HepG2 (cell line): ENCODE measurements around the gene PRSS21. TPM values are rescaled to one million over a fixed set of nuclear protein-coding genes. Genes with fewer than 3 reads are reported as not detected.

ENCODE experiments used
- ATAC-seq: fragments of 200-7000 bp; cut with Tn5 transposase; 3 replicates; pipeline ENCODE4 v1.9.1; 2020; ENCODE audit warnings: mild to moderate bottlenecking, moderate library complexity
- BruUV-seq: library from RNA; stranded (reverse); fragments of 400-500 nt; replicated peaks from 2 replicates; lab custom pipeline; 2021; lab: Mats Ljungman, UMichigan
- CTCF ChIA-PET: fragments of 300-600 bp; formaldehyde crosslinking; extraction: SDS; loops from one replicate; lab custom pipeline; 2021; ENCODE audit warnings: low total read pairs, inconsistent platforms, low intra/inter-chr PET ratio; lab: Yijun Ruan, JAX
- POLR2A ChIA-PET: fragments of 350-600 bp; sonication (Branson Sonifier 250); formaldehyde crosslinking; loops from one replicate; lab custom pipeline; 2020; ENCODE audit warnings: antibody characterized with exemption, inconsistent platforms; lab: Yijun Ruan, JAX
- DNase-seq: peaks from one replicate; pipeline ENCODE4 v3.0.0-alpha.2; 2015; ENCODE audit warnings: low spot score
- FAIRE-seq: peaks from 3 replicates; lab custom pipeline; 2011; peaks lifted over from hg19 to GRCh38; lab: Jason Lieb, UNC
- H2AFZ ChIP-seq: one replicate; pipeline ENCODE4 v1.6.1; 2011; ENCODE audit warnings: low read length, inconsistent platforms
- H3K27ac ChIP-seq: fragments of 300-600 bp; 3 replicates; pipeline ENCODE4 v1.8.0; 2011; ENCODE audit warnings: mixed run types, mild to moderate bottlenecking, mixed read lengths, low read length, inconsistent platforms; ENCODE audit not compliant: insufficient read depth; ENCODE audit errors: extremely low read length
- H3K27me3 ChIP-seq, 2 experiments: fragments of 200-600 bp in 1 of 2; 2 replicates in 1 of 2; 3 replicates in 1 of 2; pipeline versions ENCODE4 v1.6.0 to v1.8.0; 2011; ENCODE audit warnings: low read length in 2 of 2, mild to moderate bottlenecking in 2 of 2, moderate library complexity in 2 of 2, inconsistent platforms in 1 of 2; ENCODE audit not compliant: insufficient read depth in 2 of 2, control insufficient read depth in 1 of 2
- H3K36me3 ChIP-seq, 2 experiments: fragments of 200-600 bp in 1 of 2; replicated peaks in 1 of 2; 2 replicates in 1 of 2; 3 replicates in 1 of 2; pipeline versions ENCODE4 v1.5.1 to v1.8.0; 2011; ENCODE audit warnings: low read length in 2 of 2, inconsistent platforms in 1 of 2; ENCODE audit not compliant: insufficient read depth in 2 of 2, control insufficient read depth in 1 of 2
- H3K4me1 ChIP-seq: 2 replicates; pipeline ENCODE4 v1.5.1; 2012; ENCODE audit warnings: low read length, inconsistent platforms; ENCODE audit not compliant: insufficient read depth
- H3K4me2 ChIP-seq: 2 replicates; pipeline ENCODE4 v1.6.0; 2011; ENCODE audit warnings: low read depth, low read length, inconsistent platforms
- H3K4me3 ChIP-seq, 3 experiments: fragments of 200-600 bp in 1 of 3; sonication (generic), shearing (Covaris generic) in 1 of 3; replicated peaks in 1 of 3; 2 replicates each; pipeline ENCODE4 v1.5.1; 2011 to 2016; ENCODE audit warnings: low read length in 3 of 3, inconsistent platforms in 2 of 3, low read depth in 2 of 3, mild to moderate bottlenecking in 2 of 3, control low read depth in 1 of 3, mixed read lengths in 1 of 3; ENCODE audit not compliant: insufficient read depth in 1 of 3
- H3K79me2 ChIP-seq: one replicate; pipeline ENCODE4 v1.6.1; 2011; ENCODE audit warnings: low read length, inconsistent platforms; ENCODE audit not compliant: insufficient read depth
- H3K9ac ChIP-seq: 2 replicates; pipeline ENCODE4 v1.6.0; 2011; ENCODE audit warnings: mild to moderate bottlenecking, low read depth, low read length, inconsistent platforms; ENCODE audit not compliant: insufficient read depth
- H3K9me3 ChIP-seq: 2 replicates; pipeline ENCODE4 v1.5.1; 2012; ENCODE audit warnings: mild to moderate bottlenecking, low read length
- H4K20me1 ChIP-seq: 2 replicates; pipeline ENCODE4 v1.6.0; 2011; ENCODE audit warnings: inconsistent platforms, mild to moderate bottlenecking, low read length, moderate library complexity; ENCODE audit not compliant: insufficient read depth
- AGO2 ChIP-seq: fragments of 200-400 bp; formaldehyde crosslinking; optimal IDR thresholded peaks from 2 replicates; pipeline ENCODE3; 2017; ENCODE audit warnings: mild to moderate bottlenecking, low read depth, low read length, moderate library complexity
- MEIS1 ChIP-seq: sonication (generic); formaldehyde crosslinking; IDR thresholded peaks from 2 replicates; pipeline ENCODE4 v1.9.0; 2021; ENCODE audit warnings: mild to moderate bottlenecking, missing genetic modification reagents, moderate library complexity, borderline replicate concordance
- RBFOX2 ChIP-seq: fragments of 200-400 bp; formaldehyde crosslinking; IDR thresholded peaks from 2 replicates; pipeline ENCODE4 v1.6.1; 2017; ENCODE audit warnings: low read depth, mild to moderate bottlenecking, low read length
- RBM22 ChIP-seq: fragments of 200-400 bp; formaldehyde crosslinking; optimal IDR thresholded peaks from 2 replicates; pipeline ENCODE3; 2017; ENCODE audit warnings: mild to moderate bottlenecking, low read length, moderate library complexity
- ZNF543 ChIP-seq: sonication (generic); formaldehyde crosslinking; IDR thresholded peaks from 2 replicates; pipeline ENCODE4 v1.4.0; 2020; ENCODE audit warnings: mild to moderate bottlenecking, missing genetic modification reagents
- ZNF7 ChIP-seq: IDR thresholded peaks from 2 replicates; pipeline ENCODE4 v1.6.1; 2016; ENCODE audit warnings: missing biosample characterization, missing genetic modification reagents
- ZNF737 ChIP-seq: sonication (generic); formaldehyde crosslinking; IDR thresholded peaks from 2 replicates; pipeline ENCODE4 v1.5.0; 2020; ENCODE audit warnings: missing genetic modification reagents, mild to moderate bottlenecking, borderline replicate concordance
- WGBS: methylation state at CpG from one replicate; pipeline ENCODE4 v1.1.6; 2017; ENCODE audit warnings: low lambda C conversion rate; 5-methylcytosine and 5-hydroxymethylcytosine counted together
- in situ Hi-C: cut with HindIII; loops from 2 replicates; pipeline ENCODE4 v1.10.0; 2017; ENCODE audit warnings: low pct_unique_long_range_greater_than_20kb; ENCODE audit not compliant: extremely low pct_ligation_motif_present
- intact Hi-C: fragments of 100-400 bp; cut with micrococcal nuclease; formaldehyde crosslinking; loops from one replicate; pipeline ENCODE4 v1.10.0; 2022; ENCODE audit not compliant: unreplicated experiment
- polyA plus RNA-seq, 8 experiments: library from polyadenylated mRNA; depleted of rRNA in 3 of 8; stranded (reverse) in 7 of 8; unstranded in 1 of 8; fragments of >200 nt; fragmentation: Illumina TruSeq in 4 of 8; extraction: Trizol in 4 of 8; gene quantifications; 2 replicates each; pipeline versions ENCODE4 v1.2.1 to v1.2.3, GENCODE V29; 2011 to 2016; ENCODE audit warnings: low read depth in 4 of 8, missing spikeins in 1 of 8, mixed read lengths in 1 of 8; ENCODE audit not compliant: insufficient read depth in 1 of 8
- total RNA-seq, 5 experiments: library from RNA; depleted of rRNA; stranded (reverse); fragments of >200 nt; fragmentation: Illumina TruSeq; extraction: Trizol; gene quantifications; 2 replicates each; pipeline ENCODE4 v1.2.3, GENCODE V29; 2016; ENCODE audit warnings: low read depth in 1 of 5

Gene PRSS21
- total and polyA plus RNA-seq, 2 of the 13 experiments (the other 11 are each of a cell fraction or from before 2014, with no cell fraction given) = not detected

DNA sequence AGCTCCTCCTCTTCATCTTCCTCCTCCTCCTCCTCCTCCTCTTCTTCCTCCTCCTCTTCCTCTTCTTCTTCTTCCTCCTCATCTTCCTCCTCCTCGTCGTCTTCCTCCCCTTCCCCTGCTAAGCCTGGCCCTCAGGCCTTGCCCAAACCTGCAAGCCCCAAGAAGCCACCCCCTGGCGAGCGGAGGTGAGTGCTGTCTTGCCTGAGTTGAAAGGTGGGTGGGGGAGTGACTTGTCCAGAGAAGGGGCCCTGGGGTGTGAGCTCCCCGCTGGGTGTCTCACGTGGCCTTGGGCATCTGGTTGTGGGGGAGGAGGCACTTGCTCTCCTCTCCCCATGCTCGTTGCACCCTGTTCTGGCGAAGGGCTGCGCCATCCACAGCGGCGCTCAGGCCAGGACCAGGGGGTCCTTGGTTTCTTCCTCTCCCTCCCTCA, 47.9 kb upstream of the PRSS21 start:
- Histone ChIP-seq H3K4me2 (no peak overlapping the region), H3K4me3 (no peak overlapping the region), H3K9me3 (no peaks in the 10 kb centered on the region), H3K36me3 (peaks cover 48 to 93% of the 10 kb centered on the region in 2 experiments), H3K27ac (no peak overlapping the region), H4K20me1 (peaks cover 7% of the 10 kb centered on the region; the same call in 1 of the 2 replicates), H3K79me2 (peaks cover 18% of the 10 kb centered on the region), H3K27me3 (no peaks in the 10 kb centered on the region), H3K4me1 (no peaks in the 10 kb centered on the region), H3K9ac (no peak overlapping the region)
- ChIA-PET POLR2A (interaction anchor here (1.5 kb wide), 1 partner anchor 8 kb away, joined by 3 read pairs; the partner anchor contains the start of gene ELOB), CTCF (no interaction called here)
- intact Hi-C loops (no loop called here), in situ Hi-C loops (no loop called here)
- WGBS = 95% methylated on average over 11 of the region's 11 CpGs
- BruUV-seq = no TSS peak
- ATAC-seq = no peak
- no peak for FAIRE-seq
- no peak for DNase-seq
- TF ChIP-seq RBM22 (peak; percentile 83), AGO2 (peak; percentile 61), ZNF543 (CRISPR knock-in tag) (no peak), RBFOX2 (peak; percentile 11; the same call in 1 of the 2 replicates)
- TF ChIP-seq, all 625 proteins: peak for 3
- no peak overlapping the region for H2AFZ ChIP-seq

DNA sequence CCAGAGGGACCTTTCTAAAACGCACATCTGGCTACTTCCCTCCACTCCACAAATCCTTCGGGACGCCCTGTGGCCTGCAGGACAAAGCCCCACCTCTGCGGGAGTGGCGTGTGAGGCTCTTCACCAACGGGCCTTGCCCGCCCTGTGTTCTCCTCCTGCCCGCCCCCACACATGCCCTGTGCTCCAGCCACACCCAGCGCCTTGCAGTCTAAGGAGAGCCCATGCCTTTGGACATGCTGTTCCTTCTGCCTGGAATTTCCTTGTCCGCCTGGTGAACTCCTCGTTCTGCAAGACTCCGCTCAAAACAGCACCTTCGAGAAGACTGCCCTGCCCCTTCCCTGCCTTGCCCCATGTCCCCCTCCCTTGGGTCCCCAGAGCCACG, 47.4 kb upstream of the PRSS21 start:
- no peaks in the 10 kb centered on the region for H3K4me1 ChIP-seq
- BruUV-seq = no TSS peak

More for the DNA sequence above, 47.4 kb upstream of the PRSS21 start:
- H3K4me2 ChIP-seq = no peak overlapping the region
- ChIA-PET CTCF (no interaction called here), POLR2A (interaction anchor here (1.5 kb wide), 1 partner anchor 7 kb away, joined by 3 read pairs; the partner anchor contains the start of gene ELOB)
- DNase-seq (no peak), FAIRE-seq (no peak), ATAC-seq (peak; percentile 4; the same call in 1 of the 3 replicates)
- no peak overlapping the region for H3K4me3 ChIP-seq
- TF ChIP-seq MEIS1 (CRISPR knock-in tag) (0 out of 2 replicates have a peak, but pooled peaks have one; percentile 35), ZNF7 (no peak), ZNF737 (CRISPR knock-in tag) (no peak), AGO2 (peak; percentile 27)
- H4K20me1 ChIP-seq = peaks cover 7% of the 10 kb centered on the region; the same call in 1 of the 2 replicates
- no peaks in the 10 kb centered on the region for H3K27me3 ChIP-seq
- peaks cover 49 to 93% of the 10 kb centered on the region in 2 experiments for H3K36me3 ChIP-seq
- intact Hi-C loops (no loop called here), in situ Hi-C loops (no loop called here)
- 95% methylated on average over 14 of the region's 14 CpGs for WGBS
- no peak overlapping the region for H3K9ac ChIP-seq
- peaks cover 19% of the 10 kb centered on the region for H3K79me2 ChIP-seq
- no peaks in the 10 kb centered on the region for H3K9me3 ChIP-seq
- no peak overlapping the region for H2AFZ ChIP-seq
- H3K27ac ChIP-seq = no peak overlapping the region
